GOT3 (cell line): Measurements from ENCODE around the gene PPP2R2D.
"Not testable (repeated sequence)": the region's sequence is repeated elsewhere in the genome, so short reads cannot be mapped to it uniquely, and the experiment has no call there.

Experiments
- DNase-seq: peaks from one replicate; lab custom pipeline; 2025; ENCODE audit warnings: mixed read lengths; lab: John Stamatoyannopoulos, UW

The PPP2R2D gene

DNA sequence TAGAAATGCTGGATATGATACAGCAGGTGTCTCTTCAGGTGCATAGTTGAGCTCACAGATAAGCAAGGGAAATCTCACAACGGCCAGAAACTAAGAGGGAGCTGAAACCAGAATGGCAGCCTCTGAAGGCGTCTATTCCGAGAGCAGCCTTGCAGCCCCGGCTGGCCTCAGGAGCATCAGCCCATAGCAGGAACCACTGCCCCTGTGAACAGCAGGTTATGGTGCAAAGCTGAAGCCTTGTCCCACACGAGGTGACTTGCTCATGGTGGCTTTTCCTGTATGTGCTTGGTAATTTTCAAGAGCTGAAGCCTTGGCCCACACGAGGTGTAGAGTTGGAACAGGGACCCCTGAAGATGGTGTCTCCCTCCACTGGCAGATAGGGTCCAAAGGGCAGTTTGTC is 47.7 kb downstream of the PPP2R2D start:
- no peak for DNase-seq

- no peak for DNase-seq
These were observed 48.4 kb downstream of the PPP2R2D start for GRCh38 chr10:131949041-131949862.

DNA sequence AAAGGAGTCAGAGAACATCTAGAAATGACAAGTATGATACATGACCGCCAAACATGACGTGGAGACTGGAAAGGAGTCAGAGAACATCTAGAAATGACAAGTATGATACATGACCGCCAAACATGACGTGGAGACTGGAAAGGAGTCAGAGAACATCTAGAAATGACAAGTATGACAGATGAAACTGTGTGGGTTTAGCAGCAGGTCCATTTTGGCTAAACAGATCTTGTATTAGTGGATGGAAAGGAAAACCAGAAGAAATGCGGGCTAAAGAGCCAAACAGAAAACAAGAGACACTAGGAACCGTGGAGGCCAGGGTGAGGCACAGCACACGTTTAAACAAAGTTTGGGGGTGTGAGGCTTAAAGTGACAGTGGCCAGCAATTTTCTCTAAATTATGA is 49.1 kb downstream of the PPP2R2D start:
- DNase-seq, result not testable (repeated sequence)

DNA sequence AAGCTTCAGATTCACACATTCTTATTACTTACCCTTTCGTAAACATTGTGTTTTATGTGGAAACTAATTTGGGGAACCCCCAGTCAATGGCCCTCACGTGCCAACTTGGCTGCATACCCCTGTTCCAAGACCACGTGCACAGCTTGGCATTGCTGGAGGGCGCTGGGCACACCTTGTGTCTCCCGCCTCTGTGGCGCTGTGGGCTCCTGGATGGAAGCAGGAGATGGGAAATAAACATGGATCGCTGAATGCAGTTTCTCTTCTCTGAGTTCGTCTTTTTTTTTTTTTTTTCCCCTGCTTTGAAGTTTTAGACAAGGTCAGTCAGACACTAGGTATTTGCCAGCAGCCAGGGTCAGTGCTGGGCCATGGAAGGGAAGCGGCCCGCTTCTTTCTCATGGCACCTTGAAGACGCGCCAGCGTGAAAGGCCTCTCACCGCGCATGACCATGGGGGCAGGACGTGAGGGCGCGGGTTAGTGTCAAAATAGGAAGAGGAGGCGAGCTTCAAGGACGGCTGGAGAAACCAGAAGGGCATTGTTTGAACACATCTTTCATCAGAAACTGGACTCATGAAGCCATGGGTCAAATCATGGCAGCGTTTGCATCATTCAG is 53.7 kb downstream of the PPP2R2D start:
- DNase-seq, result no peak

- no peak for DNase-seq
These were observed 55.0 kb downstream of the PPP2R2D start for GRCh38 chr10:131955591-131956340.

DNA sequence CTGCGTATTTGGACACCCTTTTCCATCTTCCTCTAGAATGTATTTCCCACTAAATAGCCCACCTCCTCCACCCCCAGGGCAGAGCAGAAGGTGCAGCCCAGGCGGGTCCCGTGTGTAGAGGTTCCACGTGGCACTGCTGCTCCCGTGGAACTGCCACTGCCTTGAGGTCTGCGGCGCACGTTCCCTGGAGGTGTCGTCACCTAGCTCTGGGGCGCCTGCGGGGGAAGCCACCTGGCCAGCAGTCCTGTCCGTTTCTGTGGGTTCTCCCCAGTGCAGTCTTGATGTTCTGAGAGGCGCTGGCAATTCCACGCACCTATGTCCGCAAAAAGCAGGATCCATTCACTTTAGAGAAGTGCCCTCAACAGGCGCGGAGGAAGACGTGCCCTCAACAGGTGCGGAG is 59.0 kb downstream of the PPP2R2D start:
- no peak for DNase-seq

DNA sequence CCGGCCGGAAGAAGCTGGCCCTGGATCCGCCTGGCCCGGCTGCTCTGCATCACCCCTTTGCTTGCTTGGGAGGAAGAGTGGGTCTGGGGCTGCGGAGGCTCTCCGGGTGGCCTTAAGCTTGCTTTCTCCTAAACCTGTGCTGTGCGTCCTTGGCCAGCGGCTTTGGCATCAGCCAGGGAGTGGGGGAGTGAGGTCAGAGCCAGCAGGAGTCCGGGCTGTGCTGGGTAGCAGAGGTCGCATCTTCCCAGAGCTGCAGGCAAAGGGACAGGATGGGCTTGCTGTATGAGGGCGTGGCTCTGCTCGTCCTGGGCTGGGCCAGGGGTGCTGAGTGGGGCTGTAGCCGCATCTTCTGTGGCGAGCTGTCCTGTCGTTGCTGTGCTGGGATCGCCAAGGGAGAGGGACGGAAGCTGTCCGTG is 59.8 kb downstream of the PPP2R2D start:
- no peak for DNase-seq

DNA sequence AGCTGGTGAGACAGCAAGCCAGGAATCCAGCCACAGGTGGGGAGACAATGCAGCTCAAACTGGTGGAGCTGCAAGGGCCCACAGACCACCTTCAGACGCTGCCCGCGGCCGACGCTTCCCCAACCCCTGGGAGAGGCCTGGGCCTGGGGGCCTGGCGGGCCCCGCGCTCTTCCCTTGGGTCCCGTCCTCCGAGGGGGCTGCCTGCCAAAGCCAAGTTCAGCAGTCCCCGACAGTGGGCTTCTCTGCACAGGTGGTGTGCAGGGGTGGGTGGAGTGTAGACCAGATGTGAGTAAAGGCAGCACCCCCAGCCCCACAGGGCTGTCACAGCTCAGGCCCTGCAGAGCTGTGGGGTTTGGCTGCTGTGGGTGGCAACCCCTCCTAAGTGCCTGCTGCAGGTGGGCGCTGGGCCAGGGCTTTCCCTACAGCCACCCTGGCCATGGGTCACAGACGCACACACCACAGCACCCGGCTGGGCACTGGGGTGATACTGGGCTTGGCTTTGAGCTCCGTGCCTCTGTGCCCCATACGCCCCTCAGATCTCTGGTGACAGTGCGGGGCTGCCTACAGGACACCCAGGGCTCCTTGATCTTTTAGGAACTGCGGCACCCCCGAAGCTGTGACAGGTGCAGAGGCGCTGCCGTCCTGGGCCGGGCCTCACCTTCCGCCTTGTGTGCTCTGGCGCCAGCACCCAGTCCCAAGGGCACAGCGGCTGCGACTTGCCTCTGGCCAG is 60.4 kb downstream of the PPP2R2D start:
- DNase-seq, result no peak

DNA sequence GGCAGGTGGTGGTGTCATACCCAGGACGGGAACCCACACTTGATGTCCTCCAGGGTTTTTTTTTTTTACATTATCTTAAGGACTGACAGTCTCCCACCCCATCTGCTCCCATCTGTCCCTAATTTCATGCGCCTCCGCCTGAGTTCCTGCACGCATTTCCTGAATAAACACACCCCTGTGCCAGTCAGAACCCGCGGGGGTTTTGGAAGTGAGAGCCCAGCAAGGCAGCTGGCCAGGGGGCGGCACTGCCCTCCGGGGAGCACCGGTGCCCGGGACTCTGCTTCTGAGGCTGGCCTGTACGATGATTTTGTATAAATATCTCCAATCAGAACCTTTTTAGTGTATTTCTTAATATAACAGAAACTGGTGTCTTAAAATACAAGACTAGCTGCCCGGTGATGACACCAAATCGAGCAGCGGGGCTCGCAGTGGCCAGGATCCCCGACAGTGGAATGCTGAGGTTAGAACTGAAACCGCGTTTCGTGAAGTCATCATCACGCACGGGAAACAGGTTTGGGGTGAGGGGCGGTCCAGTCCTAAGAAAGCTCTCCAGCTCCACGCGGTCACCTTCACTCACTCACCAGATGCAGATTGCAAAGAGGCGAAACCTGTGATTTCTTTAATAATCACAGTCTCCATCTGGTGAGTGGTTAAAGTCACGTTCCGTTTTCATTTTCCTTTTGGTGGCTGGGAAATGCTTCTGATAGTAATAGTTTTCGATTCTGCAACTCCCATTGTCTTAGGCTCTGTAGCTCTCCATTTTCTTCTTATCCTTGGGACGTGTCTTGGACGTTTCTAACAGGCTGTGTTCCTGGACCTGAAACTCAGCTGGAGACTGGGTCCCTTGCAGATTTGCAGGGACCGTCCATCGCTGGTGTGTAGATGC is 61.2 kb downstream of the PPP2R2D start:
- DNase-seq, result no peak

DNA sequence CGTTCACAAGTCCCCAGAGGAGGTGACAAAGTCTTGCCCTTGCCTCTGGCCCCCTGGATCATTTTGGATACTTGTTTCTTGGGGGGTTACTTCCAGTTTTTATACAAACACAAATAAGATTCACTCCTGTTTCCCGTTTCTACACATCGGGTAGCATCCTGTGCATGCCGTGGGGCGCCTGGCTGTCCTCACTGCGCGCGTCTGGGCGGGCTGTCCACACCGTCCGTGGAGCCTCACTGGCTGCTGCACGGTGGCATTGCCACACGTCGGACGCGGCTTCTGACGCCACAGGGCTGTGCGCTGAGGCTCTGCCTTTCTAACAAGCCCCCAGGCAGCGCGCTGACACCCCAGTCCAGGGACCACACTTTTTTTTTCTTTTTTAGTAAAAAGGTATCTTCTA is 62.5 kb downstream of the PPP2R2D start:
- no peak for DNase-seq

DNA sequence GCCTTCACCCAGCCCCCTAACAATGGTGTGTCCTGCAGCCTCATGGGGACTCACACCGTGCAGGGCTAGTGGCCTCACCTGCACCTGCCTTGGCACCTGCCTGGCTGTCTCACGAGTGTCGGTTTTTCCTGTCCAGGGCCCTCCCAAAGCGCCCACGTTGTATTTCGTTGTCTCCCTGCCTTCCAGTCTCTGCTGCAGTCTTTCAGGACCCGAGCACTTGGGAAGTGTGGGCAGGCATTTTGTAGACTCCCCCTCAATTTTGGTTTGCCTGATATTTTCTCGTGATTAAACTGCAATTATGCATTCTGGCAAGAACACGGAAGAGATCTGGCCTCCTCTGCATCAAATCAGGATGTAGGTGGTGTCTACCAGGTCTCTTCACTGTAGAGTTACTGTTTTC is 63.0 kb downstream of the PPP2R2D start:
- DNase-seq, result no peak

- no peak for DNase-seq
These were observed 63.5 kb downstream of the PPP2R2D start for GRCh38 chr10:131964298-131964697.

DNA sequence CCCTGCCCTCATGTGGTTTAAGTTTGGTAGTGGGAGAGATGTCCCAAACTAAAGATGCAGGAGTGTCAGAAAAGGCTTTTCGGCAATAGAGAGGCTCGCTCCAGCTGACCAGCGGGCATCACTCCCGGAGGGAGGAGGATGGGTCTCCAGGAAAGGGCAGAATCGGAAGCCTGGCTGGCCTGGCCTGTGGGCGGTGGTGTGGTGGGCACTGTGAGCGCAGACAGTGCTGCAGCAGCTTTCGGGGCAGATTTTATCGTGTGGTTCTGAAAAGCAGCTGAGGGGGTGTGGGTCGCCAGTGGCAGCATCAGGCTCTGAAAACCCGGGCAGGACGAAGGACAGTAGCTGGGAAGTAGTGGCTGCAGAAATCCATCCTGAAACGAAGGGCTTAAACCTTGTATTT is 68.1 kb downstream of the PPP2R2D start:
- DNase-seq, result no peak

- DNase-seq, result no peak
These were observed 70.1 kb downstream of the PPP2R2D start for GRCh38 chr10:131970946-131971345.

GRCh38 chr10:131971591-131971990 is 70.8 kb downstream of the PPP2R2D start:
- no peak for DNase-seq

- no peak for DNase-seq
These were observed 71.8 kb downstream of the PPP2R2D start for GRCh38 chr10:131972474-131973071.

DNA sequence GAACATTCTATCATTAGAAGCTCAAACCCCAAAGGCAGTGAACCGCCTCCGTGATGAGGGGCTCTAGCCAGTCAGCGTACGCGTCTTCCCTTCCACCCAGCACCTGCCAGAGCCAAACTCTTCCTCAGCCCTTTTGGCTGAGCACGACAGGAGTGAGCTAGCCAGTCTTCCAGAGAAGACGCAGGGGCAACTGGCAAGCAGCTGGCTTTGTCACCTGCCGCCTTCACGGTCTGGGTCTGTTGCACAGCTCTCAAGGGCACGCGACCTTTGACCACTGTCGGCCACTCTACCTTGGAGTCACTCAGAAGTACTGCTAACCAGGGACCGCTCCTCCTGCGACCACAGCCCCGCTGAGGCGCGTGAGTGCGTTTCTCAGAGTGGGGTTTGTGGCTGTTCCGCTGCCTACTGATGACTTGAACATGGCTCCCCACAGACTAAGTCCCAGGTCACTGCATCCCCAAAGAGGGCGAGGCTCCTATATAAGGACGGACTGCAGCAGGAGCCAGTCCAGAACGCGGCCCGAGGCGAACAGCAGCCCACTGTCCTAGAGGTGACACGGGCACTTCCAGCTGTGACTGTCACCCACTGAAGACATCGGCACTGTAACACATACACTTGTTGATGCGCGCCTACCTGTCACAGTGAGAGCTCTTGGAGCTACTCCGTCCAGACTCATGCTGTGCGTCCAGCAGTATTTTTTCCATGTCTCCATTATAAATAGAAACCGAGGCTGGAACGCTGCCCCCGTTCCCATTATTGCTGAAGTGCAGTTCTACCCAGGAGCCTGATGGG is 72.5 kb downstream of the PPP2R2D start:
- DNase-seq, result no peak

DNA sequence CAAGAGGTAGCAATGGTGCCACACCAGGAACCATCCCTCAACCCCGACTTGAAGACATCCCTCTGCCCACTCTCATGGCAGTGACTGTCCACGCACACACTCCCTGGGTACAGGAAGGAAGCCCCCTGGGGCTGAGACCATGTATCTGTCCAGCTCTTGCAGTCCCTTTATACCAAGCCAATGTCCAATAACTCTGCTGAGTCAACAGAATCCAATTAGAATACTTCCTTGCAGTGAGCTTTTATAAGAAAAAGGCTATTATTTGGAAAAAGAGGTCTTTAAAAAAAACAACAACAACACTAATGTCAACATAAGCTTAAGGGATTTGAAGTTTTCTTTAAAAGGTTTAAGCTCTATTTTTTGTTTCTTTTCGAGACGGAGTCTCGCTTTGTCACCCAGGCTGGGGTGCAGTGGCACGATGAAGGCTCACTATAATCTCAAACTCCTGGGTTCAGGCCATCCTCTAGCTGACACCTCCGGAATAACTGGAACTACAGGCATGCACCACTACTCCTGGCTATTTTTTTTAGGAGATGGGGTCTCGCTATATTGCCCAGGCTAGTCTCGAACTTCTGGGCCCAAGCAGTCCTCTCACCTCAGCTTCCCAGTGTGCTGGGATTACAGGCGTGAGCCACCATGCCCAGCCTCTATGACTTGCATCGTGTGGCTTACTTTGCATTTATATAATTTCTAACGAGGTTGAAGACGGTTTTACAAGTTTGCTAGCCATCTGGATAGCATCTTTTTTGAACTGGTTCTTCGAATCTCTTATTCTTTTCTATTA is 73.4 kb downstream of the PPP2R2D start:
- no peak for DNase-seq

GRCh38 chr10:131975003-131975402 is 74.2 kb downstream of the PPP2R2D start:
- no peak for DNase-seq
